A549 treated with GW870086 at 1 μM for 4 hours (cell line): ENCODE data around the gene ASIC1. TPM values are rescaled to one million over a fixed set of nuclear protein-coding genes. Genes with fewer than 3 reads are reported as not detected.

ENCODE experiments used
- total RNA-seq: library from RNA; stranded (reverse); fragments of 200-300 nt; extraction: Qiagen RNA extraction; gene quantifications from 5 replicates; pipeline ENCODE4 v1.2.3, GENCODE V29; 2022; ENCODE audit warnings: low read depth

ASIC1 gene
- total RNA-seq: 4.9 to 6.2 TPM (median 5.6 TPM) in 5 replicates

GRCh38 chr12:50057000-50057841 is at the start of gene ASIC1:
Gene ASIC1, plus strand, starts transcription at chr12:50057596. Its CDS starts 1,171 bp downstream, at chr12:50058767.

GRCh38 chr12:50025187-50026059 is 32.0 kb upstream of the ASIC1 start, which contains the start of gene RACGAP1:
Gene RACGAP1, minus strand, starts transcription at chr12:50025494. Its CDS starts 8,779 bp downstream, at chr12:50016715.

GRCh38 chr12:50084775-50085614 is 27.6 kb downstream of the ASIC1 start, which contains the start of gene SMARCD1:
Gene SMARCD1, plus strand, starts transcription at chr12:50085342. Its CDS starts 28 bp downstream, at chr12:50085370.

GRCh38 chr12:50103767-50104321 is 46.4 kb downstream of the ASIC1 start, which contains the start of gene GPD1:
Gene GPD1, plus strand, starts transcription at chr12:50104008. Its CDS starts 43 bp downstream, at chr12:50104051.

GRCh38 chr12:50111693-50112455 is 54.5 kb downstream of the ASIC1 start, which contains the start of gene COX14:
Gene COX14, plus strand, starts transcription at chr12:50112236. Its CDS starts 7,808 bp downstream, at chr12:50120044.

Other genes with a start within 250 kb of the ASIC1 start
- gene NCKAP5L, start 229.2 kb upstream of the ASIC1 start, total RNA-seq: 7.5 to 9.3 TPM (median 8.1 TPM) in 5 replicates
- gene BCDIN3D, start 214.5 kb upstream of the ASIC1 start, total RNA-seq: 3.8 to 4.4 TPM (median 4.2 TPM) in 5 replicates
- 0.28 TPM in 1 of 5 replicates, not detected in the others for gene FAIM2, start 153.7 kb upstream of the ASIC1 start, total RNA-seq
- not detected in 5 replicates for gene AQP2, start 106.9 kb upstream of the ASIC1 start, total RNA-seq
- gene AQP5, start 95.7 kb upstream of the ASIC1 start, total RNA-seq: not detected in 5 replicates
- not detected in 5 replicates for gene AQP6, start 84.6 kb upstream of the ASIC1 start, total RNA-seq
- 68.2 to 84.2 TPM (median 78.5 TPM) in 5 replicates for gene RACGAP1, start 32.1 kb upstream of the ASIC1 start, total RNA-seq
- gene SMARCD1, start 27.7 kb downstream of the ASIC1 start, total RNA-seq: 64.2 to 81.3 TPM (median 67.8 TPM) in 5 replicates
- gene GPD1, start 46.4 kb downstream of the ASIC1 start, total RNA-seq: 0.11 to 0.35 TPM (median 0.19 TPM) in 5 replicates
- gene COX14, start 54.6 kb downstream of the ASIC1 start, total RNA-seq: 68.5 to 85.2 TPM (median 72.6 TPM) in 5 replicates
- 25.6 to 29.4 TPM (median 27.0 TPM) in 5 replicates for gene CERS5, start 109.8 kb downstream of the ASIC1 start, total RNA-seq
- gene LIMA1, start 225.9 kb downstream of the ASIC1 start, total RNA-seq: 5.2 to 7.8 TPM (median 6.3 TPM) in 5 replicates